Measurements from ENCODE around the gene CAMK4.
"Not testable (repeated sequence)": the region's sequence is repeated elsewhere in the genome, so short reads cannot be mapped to it uniquely, and the experiment has no call there.

The CAMK4 gene

GRCh38 chr5:111383288-111383970 lies 159.2 kb downstream of the CAMK4 start:
- DNase-seq (ENCODE audit: low read depth) = no peak

- DNase-seq (ENCODE audit: low read depth) = no peak
Measured at GRCh38 chr5:111384220-111384619, 160.0 kb downstream of the CAMK4 start.

- DNase-seq (ENCODE audit: low read depth) = no peak
Measured at GRCh38 chr5:111385051-111385450, 160.9 kb downstream of the CAMK4 start.

- no peak for DNase-seq (ENCODE audit: low read depth)
Measured at GRCh38 chr5:111385970-111386831, 162.0 kb downstream of the CAMK4 start.

- no peak for DNase-seq (ENCODE audit: low read depth)
Measured at GRCh38 chr5:111386832-111387162, 162.6 kb downstream of the CAMK4 start.

- DNase-seq (ENCODE audit: low read depth) = no peak
Measured at GRCh38 chr5:111387361-111387760, 163.2 kb downstream of the CAMK4 start.

GRCh38 chr5:111389390-111390082 lies 165.4 kb downstream of the CAMK4 start:
- no peak for DNase-seq (ENCODE audit: low read depth)

GRCh38 chr5:111392181-111392580 lies 168.0 kb downstream of the CAMK4 start:
- DNase-seq (ENCODE audit: low read depth) = no peak

- DNase-seq (ENCODE audit: low read depth) = no peak
Measured at GRCh38 chr5:111394586-111394985, 170.4 kb downstream of the CAMK4 start.

GRCh38 chr5:111398013-111398412 lies 173.8 kb downstream of the CAMK4 start:
- DNase-seq (ENCODE audit: low read depth) = no peak

- DNase-seq (ENCODE audit: low read depth) = no peak
Measured at GRCh38 chr5:111399113-111399512, 174.9 kb downstream of the CAMK4 start.

GRCh38 chr5:111401906-111402305 lies 177.7 kb downstream of the CAMK4 start:
- no peak for DNase-seq (ENCODE audit: low read depth)

GRCh38 chr5:111404270-111404769 lies 180.1 kb downstream of the CAMK4 start:
- DNase-seq (ENCODE audit: low read depth) = no peak

- DNase-seq (ENCODE audit: low read depth) = no peak
Measured at GRCh38 chr5:111407562-111407961, 183.4 kb downstream of the CAMK4 start.

- no peak for DNase-seq (ENCODE audit: low read depth)
Measured at GRCh38 chr5:111408817-111409216, 184.6 kb downstream of the CAMK4 start.

GRCh38 chr5:111409266-111409665 lies 185.1 kb downstream of the CAMK4 start:
- not testable (repeated sequence) for DNase-seq (ENCODE audit: low read depth)

GRCh38 chr5:111410067-111410466 lies 185.9 kb downstream of the CAMK4 start:
- DNase-seq (ENCODE audit: low read depth) = not testable (repeated sequence)

GRCh38 chr5:111411301-111411700 lies 187.1 kb downstream of the CAMK4 start:
- no peak for DNase-seq (ENCODE audit: low read depth)

- DNase-seq (ENCODE audit: low read depth) = no peak
Measured at GRCh38 chr5:111412593-111412992, 188.4 kb downstream of the CAMK4 start.

GRCh38 chr5:111415053-111415452 lies 190.9 kb downstream of the CAMK4 start:
- no peak for DNase-seq (ENCODE audit: low read depth)

GRCh38 chr5:111422245-111422644 lies 198.1 kb downstream of the CAMK4 start:
- DNase-seq (ENCODE audit: low read depth) = no peak

Measured in stimulated activated CD8-positive, alpha-beta memory T cell treated with anti-CD3 and anti-CD28 coated beads, Interleukin-15, amount 100 ng/mL, for 1 hour (primary cell).